ENCODE data around the gene LRRC8D. TPM values are rescaled to one million over a fixed set of nuclear protein-coding genes. Genes with fewer than 3 reads are reported as not detected.
"Not testable (repeated sequence)": the region's sequence is repeated elsewhere in the genome, so short reads cannot be mapped to it uniquely, and the experiment has no call there.

LRRC8D gene
- 1 to 10 TPM; 4.7 to 8.5 (median 6.5) TPM for total RNA-seq

- WGBS, 2 donors (ENCODE audit: low coverage in 1 of 2): 0 to 6% methylated on average over 1 to 4 of the region's 82 CpGs
- Histone ChIP-seq H3K27ac (peak within 1 kb of the TSS in 3 of 4 donors; percentile 82 to 87 (median 83)), H3K36me3 (no peaks in the 10 kb centered on the region), H3K9me3 (no peaks in the 10 kb centered on the region), H3K27me3 (no peaks in the 10 kb centered on the region), H3K4me3 (peak within 1 kb of the TSS; percentile 68 to 81), H3K4me1 (peaks cover 0 to 29% (median 8%) of the 10 kb centered on the region in 3 donors)
- peak; percentile 96 for ATAC-seq
- TF ChIP-seq CTCF (IDR thresholded peaks at IDR 0.05): no peak
- peak; percentile 19 for TF ChIP-seq POLR2AphosphoS5 (IDR thresholded peaks at IDR 0.05)
- TF ChIP-seq EP300 (IDR thresholded peaks at IDR 0.05): no peak
- TF ChIP-seq POLR2A (IDR thresholded peaks at IDR 0.05): peak; percentile 29 to 33
These were observed at the start of gene LRRC8D for GRCh38 chr1:89820422-89821321. Gene LRRC8D (plus strand): TSS chr1:89821032. CDS start chr1:89933069, 112,037 bp downstream.

DNA sequence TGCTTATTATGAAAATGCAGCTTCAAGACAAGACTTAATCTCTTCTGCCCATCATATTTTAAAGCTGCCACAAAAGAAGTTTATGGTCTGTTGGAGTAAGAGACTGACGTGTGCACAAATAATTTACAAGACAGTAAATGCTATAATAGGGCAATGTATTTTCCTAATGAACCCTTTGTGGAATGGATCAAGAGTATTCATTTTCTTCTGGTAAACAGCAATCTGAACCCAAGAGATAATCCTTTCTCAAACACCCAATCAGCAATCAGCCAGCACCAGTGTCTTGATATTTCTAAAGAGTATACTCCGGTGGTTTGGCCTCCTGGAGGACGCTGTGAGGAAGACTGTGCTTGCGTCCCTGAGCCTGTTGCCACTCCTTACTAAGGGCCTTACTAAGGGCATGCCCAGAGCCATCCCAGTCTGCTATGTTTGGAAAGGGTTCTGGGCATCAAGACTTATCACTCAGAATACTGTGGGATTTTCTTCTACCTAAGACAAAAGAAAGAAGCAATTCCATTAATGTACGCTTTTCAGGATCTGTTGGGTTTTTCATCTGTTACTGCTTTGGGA lies 48.8 kb upstream of the LRRC8D start:
- no peak for TF ChIP-seq EP300 (IDR thresholded peaks at IDR 0.05)
- TF ChIP-seq POLR2AphosphoS5 (IDR thresholded peaks at IDR 0.05): no peak
- no peak for TF ChIP-seq CTCF (IDR thresholded peaks at IDR 0.05)
- TF ChIP-seq POLR2A (IDR thresholded peaks at IDR 0.05): no peak
- Histone ChIP-seq H3K36me3 (no peaks in the 10 kb centered on the region), H3K27ac (no peak overlapping the region), H3K27me3 (no peaks in the 10 kb centered on the region), H3K4me3 (no peak overlapping the region), H3K9me3 (no peaks in the 10 kb centered on the region), H3K4me1 (no peaks in the 10 kb centered on the region)
- WGBS, 2 donors (ENCODE audit: low coverage in 1 of 2): 88 to 94% methylated on average over 3 to 5 of the region's 5 CpGs
- ATAC-seq: no peak

- H3K4me1 ChIP-seq, H3K27ac ChIP-seq, H3K4me3 ChIP-seq, H3K27me3 ChIP-seq, ATAC-seq, H3K36me3 ChIP-seq, H3K9me3 ChIP-seq: not testable (repeated sequence)
- 56 to 100% methylated on average over 1 of the region's 1 CpG for WGBS, 2 donors (ENCODE audit: low coverage in 1 of 2)
These were observed 44.7 kb upstream of the LRRC8D start for GRCh38 chr1:89776104-89776503.

- not testable (repeated sequence) for H3K36me3 ChIP-seq, ATAC-seq, H3K9me3 ChIP-seq, H3K4me1 ChIP-seq, H3K27ac ChIP-seq, H3K27me3 ChIP-seq, H3K4me3 ChIP-seq
- WGBS, 2 donors (ENCODE audit: low coverage in 1 of 2): 83 to 100% methylated on average over 1 to 2 of the region's 2 CpGs
These were observed 43.6 kb upstream of the LRRC8D start for GRCh38 chr1:89777271-89777670.

DNA sequence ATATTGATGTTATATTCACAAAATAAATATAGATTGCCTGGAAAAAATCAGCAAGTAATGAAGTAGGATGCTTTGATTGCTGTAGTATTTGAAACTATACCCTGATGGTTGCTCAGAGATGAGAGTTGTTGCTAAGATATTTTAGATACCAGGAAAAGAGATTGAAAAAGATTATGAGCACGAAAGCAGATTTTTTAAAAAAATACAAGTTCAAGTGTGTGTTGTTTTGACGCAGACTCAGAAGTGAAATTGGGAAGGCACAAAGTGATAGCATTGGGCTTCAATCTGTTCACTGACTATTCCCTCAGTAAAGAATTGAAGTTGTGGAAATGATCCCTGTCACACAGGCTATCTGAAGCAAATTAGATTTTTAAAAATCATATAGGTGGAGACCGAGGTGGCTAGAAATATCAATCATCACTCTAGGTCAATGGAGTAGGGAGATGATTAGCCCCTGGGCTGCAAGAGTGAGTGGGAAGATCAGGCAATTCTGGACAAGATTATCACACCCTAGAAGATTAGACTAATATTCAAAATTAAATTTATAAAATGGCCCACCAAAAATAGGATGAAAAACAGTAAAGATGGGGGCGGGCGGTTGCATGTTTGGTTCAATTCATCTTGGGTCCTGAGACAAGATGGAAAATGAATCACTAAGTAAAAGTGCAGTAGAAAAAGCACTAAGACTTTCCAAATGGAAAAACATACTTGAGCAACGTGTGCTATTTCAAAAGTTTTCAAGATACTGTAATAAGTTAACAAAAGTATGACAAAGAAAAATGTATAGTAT lies 41.5 kb upstream of the LRRC8D start:
- Histone ChIP-seq H3K4me3 (no peak overlapping the region), H3K36me3 (no peaks in the 10 kb centered on the region), H3K4me1 (no peaks in the 10 kb centered on the region), H3K9me3 (no peaks in the 10 kb centered on the region), H3K27me3 (no peaks in the 10 kb centered on the region), H3K27ac (no peak overlapping the region)
- ATAC-seq: no peak
- TF ChIP-seq POLR2AphosphoS5 (IDR thresholded peaks at IDR 0.05) (no peak), POLR2A (IDR thresholded peaks at IDR 0.05) (no peak), EP300 (IDR thresholded peaks at IDR 0.05) (no peak), CTCF (IDR thresholded peaks at IDR 0.05) (no peak)
- WGBS, 2 donors (ENCODE audit: low coverage in 1 of 2): 43 to 71% methylated on average over 5 to 6 of the region's 6 CpGs
